GM19324 (cell line): Measurements from ENCODE around the gene SBNO1.
"Not testable (repeated sequence)": the region's sequence is repeated elsewhere in the genome, so short reads cannot be mapped to it uniquely, and the experiment has no call there.

Source experiments
- ATAC-seq: cut with Tn5 transposase; IDR thresholded peaks from one replicate; pipeline ENCODE4 v1.9.1; 2021; ENCODE audit warnings: mild to moderate bottlenecking, moderate library complexity; ENCODE audit not compliant: unreplicated experiment, low FRiP score

The SBNO1 gene

GRCh38 chr12:123356159-123356670 is 8.4 kb downstream of the SBNO1 start:
- ATAC-seq, result no peak

GRCh38 chr12:123354600-123354999 is 10.0 kb downstream of the SBNO1 start:
- ATAC-seq, result no peak

GRCh38 chr12:123351349-123351748 is 13.3 kb downstream of the SBNO1 start:
- ATAC-seq, result no peak

GRCh38 chr12:123346946-123347345 is 17.7 kb downstream of the SBNO1 start:
- no peak for ATAC-seq

- no peak for ATAC-seq
These were observed 20.6 kb downstream of the SBNO1 start for GRCh38 chr12:123344086-123344485.

- ATAC-seq, result no peak
These were observed 27.6 kb downstream of the SBNO1 start for GRCh38 chr12:123337070-123337469.

GRCh38 chr12:123336530-123336929 is 28.1 kb downstream of the SBNO1 start:
- no peak for ATAC-seq

- no peak for ATAC-seq
These were observed 29.2 kb downstream of the SBNO1 start for GRCh38 chr12:123335490-123335889.

- ATAC-seq, result no peak
These were observed 34.8 kb downstream of the SBNO1 start for GRCh38 chr12:123329799-123330198.

- no peak for ATAC-seq
These were observed 44.8 kb downstream of the SBNO1 start for GRCh38 chr12:123319826-123320225.

GRCh38 chr12:123319273-123319672 is 45.4 kb downstream of the SBNO1 start:
- ATAC-seq, result no peak

GRCh38 chr12:123313046-123313445 is 51.6 kb downstream of the SBNO1 start:
- not testable (repeated sequence) for ATAC-seq

GRCh38 chr12:123306200-123306599 is 58.4 kb downstream of the SBNO1 start:
- no peak for ATAC-seq

GRCh38 chr12:123305136-123305535 is 59.5 kb downstream of the SBNO1 start:
- no peak for ATAC-seq

- no peak for ATAC-seq
These were observed 71.4 kb downstream of the SBNO1 start for GRCh38 chr12:123293178-123293760.

- no peak for ATAC-seq
These were observed 74.7 kb downstream of the SBNO1 start for GRCh38 chr12:123289911-123290310.

GRCh38 chr12:123288751-123289346 is 75.8 kb downstream of the SBNO1 start:
- ATAC-seq, result no peak

- no peak for ATAC-seq
These were observed 77.8 kb downstream of the SBNO1 start for GRCh38 chr12:123286652-123287373.

- ATAC-seq, result no peak
These were observed 80.0 kb downstream of the SBNO1 start for GRCh38 chr12:123284669-123285068.

- ATAC-seq, result no peak
These were observed 81.2 kb downstream of the SBNO1 start for GRCh38 chr12:123283461-123283860.

- no peak for ATAC-seq
These were observed 82.5 kb downstream of the SBNO1 start for GRCh38 chr12:123282111-123282510.

GRCh38 chr12:123280971-123281370 is 83.7 kb downstream of the SBNO1 start:
- no peak for ATAC-seq
